ENCODE data around the gene DOK5.

- no peak for TF ChIP-seq CTCF (IDR thresholded peaks at IDR 0.05; ENCODE audit: borderline replicate concordance, extremely low read depth, low read length, poor library complexity, severe bottlenecking)
- no peak for TF ChIP-seq EZH2 (IDR thresholded peaks at IDR 0.05; ENCODE audit: borderline replicate concordance, low read depth, low read length, severe bottlenecking)
Observed at GRCh38 chr20:54639941-54640340, 164.5 kb downstream of the DOK5 start.
